ENCODE data around the gene PRDX4. TPM values are rescaled to one million over a fixed set of nuclear protein-coding genes. Genes with fewer than 3 reads are reported as not detected.
"Not testable (repeated sequence)": the region's sequence is repeated elsewhere in the genome, so short reads cannot be mapped to it uniquely, and the experiment has no call there.

The PRDX4 gene
- total RNA-seq, 1 donor from 2014 or later: 53.4 TPM

DNA sequence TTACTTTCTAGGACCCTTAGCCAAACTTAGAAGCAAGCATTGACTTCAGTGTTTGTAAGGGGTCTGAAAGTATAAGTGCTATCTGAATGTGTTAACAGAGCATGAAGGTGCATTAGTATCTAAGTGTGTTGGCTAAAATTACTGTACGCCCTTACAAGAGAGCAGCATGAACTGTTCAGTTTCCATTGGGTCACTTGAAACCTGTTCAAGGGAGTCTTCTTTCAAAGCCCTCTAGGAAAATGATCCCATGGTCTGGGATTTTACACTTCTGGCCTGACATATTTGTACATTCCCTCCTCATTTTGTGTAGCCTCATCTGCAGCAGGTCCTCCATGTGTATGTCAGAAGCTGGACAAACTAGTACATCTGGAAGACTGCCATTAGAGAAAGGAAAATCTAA lies 3.2 kb downstream of the PRDX4 start:
- FAIRE-seq: no peak
- DNase-seq (ENCODE audit: low spot score in 2 of 2): no peak

DNA sequence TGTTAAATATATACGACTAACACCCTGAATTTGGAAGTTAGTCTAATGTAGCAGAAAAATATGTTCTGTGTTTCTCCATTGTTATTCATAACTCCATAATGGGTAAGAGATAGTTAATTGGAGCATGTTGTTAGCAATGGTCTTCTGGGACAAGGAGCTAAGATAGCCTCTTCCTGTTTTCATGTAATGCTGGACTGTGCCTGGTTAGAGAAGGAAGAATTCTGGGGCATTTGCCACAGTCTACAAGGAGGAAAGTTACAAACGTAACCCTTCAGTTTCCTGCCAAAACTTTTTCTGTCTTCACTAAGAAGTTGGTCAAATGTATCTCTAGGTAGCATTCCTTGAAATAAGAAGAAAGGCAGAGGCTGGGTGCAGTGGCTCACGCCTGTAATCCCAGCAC lies 5.8 kb downstream of the PRDX4 start:
- DNase-seq (ENCODE audit: low spot score in 2 of 2) (no peak), FAIRE-seq (no peak)

DNA sequence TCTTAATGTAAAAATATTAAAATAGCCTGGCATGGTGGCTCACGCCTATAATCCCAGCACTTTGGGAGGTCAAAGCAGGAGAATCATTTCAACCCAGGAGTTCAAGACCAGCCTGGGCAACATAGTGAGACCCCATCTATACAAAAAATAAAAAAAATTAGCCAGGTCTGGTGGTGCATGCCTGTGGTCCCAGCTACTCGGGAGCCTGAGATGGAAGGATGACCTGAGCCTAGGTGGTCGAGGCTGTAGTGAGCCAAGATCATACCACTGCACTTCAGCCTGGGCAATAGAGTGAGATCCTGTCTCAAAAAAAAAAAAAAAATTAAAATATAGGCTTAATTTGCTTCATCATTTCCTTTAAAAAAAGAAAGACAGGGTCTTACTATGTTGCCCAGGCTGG lies 9.2 kb downstream of the PRDX4 start:
- not testable (repeated sequence) for DNase-seq (ENCODE audit: low spot score in 2 of 2); FAIRE-seq

DNA sequence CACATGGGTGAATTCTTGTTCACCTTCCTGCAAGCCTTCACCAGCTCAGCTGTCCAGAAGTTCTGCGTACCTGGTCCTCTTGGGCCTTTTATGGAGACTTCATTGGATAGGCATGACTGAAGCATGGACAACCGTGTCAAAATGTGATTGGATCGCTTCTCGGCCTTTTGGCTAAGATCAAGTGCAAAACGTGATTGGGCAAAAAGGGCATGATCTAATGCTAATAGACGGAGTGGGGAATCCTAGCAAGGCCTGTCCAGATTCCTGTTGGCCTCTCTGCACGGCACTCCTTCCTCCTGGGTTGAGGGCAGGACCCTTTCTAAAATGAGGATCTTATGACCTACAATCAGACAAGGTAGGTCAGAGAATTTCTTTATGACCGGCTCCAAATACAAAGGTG lies 24.9 kb downstream of the PRDX4 start:
- DNase-seq (ENCODE audit: low spot score in 2 of 2) (no peak), FAIRE-seq (no peak)

GRCh38 chrX:23694606-23695005 lies 27.3 kb downstream of the PRDX4 start:
- no peak for FAIRE-seq
- DNase-seq (ENCODE audit: low spot score in 2 of 2): peak; percentile 37 to 46

DNA sequence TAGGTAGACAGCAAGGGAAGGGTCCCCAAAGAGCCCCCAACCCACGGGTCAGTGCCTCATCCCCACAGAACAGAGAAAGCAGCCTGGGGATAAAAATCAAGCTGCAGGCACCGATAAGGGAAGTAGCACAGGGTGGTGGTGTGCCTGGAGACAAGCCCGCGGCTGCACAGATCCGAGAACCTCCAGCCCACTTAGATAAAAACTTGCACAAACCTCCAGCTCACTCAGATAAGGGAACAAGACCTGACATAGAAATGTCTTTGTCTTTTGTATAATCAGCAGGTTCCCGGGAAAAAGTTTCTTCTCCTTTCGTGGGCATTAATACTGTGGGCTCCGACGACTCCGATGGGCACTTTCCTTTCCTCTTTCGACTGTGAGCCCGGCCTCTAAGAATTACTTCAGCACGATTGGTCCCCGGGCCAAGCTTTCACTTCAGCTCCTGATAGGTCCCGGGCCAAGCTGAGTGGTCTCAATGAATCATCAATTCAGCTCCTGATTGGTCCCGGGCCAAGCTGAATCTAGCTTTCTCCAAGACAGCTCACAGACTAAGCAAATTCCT lies 32.4 kb downstream of the PRDX4 start:
- DNase-seq (ENCODE audit: low spot score in 2 of 2) (peak in 1 of 2 donors; percentile 4), FAIRE-seq (no peak)

DNA sequence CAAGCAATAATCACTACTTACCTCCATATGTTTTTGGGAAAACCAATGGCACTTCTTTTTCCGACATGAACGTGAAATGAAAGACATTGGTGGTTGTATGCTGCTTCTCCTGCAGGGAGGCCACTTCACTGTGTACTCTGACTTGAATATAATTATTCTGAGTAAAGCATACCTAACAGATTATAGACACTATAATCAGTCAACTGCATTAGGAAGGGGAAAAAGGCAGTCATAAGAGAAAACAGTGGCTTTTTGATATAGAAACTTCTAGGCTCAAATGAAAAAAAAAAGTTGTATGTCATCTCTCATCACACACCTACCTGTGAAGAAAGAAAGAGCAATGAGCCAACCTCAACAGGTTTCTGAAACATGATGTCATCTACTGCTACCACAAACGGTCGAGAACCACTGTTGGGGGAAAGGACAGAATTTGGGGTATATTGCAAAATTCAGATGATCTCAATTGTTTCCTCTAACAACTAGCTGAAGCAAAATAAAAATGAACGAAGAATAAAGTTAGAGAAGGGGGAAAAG lies 37.4 kb downstream of the PRDX4 start:
- DNase-seq (ENCODE audit: low spot score in 2 of 2) (no peak), FAIRE-seq (no peak)

DNA sequence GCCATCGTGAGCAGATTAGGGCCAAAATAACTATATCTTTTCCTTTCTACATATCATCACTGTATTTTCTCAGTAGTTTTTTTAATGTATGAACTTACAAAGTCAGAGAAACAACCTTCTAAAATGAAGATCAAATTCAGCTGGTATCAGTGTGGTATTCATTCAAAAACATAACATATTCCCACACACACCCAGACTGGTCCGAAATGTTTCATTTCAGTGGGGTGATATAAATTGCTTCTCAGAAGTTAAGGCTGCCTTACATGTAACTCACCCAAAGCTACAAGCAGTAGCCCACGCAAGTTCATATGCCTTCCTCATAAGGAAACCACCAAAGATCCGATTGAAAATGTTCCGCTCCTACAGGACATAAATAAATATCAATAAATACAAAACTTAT lies 37.9 kb downstream of the PRDX4 start:
- no peak for DNase-seq (ENCODE audit: low spot score in 2 of 2)
- no peak for FAIRE-seq

- FAIRE-seq: no peak
- no peak for DNase-seq (ENCODE audit: low spot score in 2 of 2)
Observed at GRCh38 chrX:23720117-23720677, 52.9 kb downstream of the PRDX4 start.

- no peak for DNase-seq (ENCODE audit: low spot score in 2 of 2)
- FAIRE-seq: no peak
Observed at GRCh38 chrX:23726191-23726590, 58.9 kb downstream of the PRDX4 start.

- FAIRE-seq (no peak), DNase-seq (ENCODE audit: low spot score in 2 of 2) (no peak)
Observed at GRCh38 chrX:23727206-23727605, 59.9 kb downstream of the PRDX4 start.

GRCh38 chrX:23729214-23729613 lies 61.9 kb downstream of the PRDX4 start:
- FAIRE-seq (no peak), DNase-seq (ENCODE audit: low spot score in 2 of 2) (no peak)

DNA sequence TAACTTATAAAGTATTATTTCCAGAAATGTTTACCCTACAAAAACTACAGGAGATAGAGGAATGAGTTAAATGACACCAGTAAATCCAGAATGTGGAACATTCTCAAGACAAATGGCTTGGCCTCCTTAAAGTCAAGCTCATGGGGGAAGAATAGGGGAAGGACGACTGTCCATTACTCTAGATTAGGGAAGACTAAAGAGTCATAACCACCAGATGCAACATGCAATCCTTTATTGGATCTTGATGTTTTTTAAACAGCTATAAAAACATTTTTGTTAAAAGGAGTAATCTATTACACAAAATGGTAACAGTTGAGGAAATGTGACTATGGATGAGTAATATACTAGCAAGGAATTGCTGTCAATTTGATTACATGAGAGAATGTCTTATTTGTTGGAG lies 64.7 kb downstream of the PRDX4 start:
- FAIRE-seq (no peak), DNase-seq (ENCODE audit: low spot score in 2 of 2) (no peak)

DNA sequence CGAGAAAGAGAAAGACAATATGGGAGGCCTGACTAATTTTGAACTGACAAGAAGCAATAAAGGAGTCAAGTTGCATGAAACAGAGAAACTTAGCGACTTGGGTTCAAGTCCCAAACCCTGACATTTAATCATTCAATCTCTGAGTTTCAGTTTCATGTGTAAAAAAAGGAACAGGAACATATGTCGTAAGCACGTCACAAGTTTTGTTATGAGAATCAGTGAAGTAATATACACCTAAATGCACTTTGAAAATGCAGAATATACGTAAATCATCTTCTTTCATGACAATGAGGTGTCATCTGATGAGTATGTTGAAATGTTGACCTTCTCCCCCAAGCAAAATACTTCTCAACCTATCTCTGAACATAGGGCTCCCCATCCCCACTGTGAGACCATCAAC lies 65.4 kb downstream of the PRDX4 start:
- no peak for DNase-seq (ENCODE audit: low spot score in 2 of 2)
- FAIRE-seq: no peak

Other genes with a start within 250 kb of the PRDX4 start
- 22.0 TPM for gene ACOT9, start 75.8 kb downstream of the PRDX4 start, total RNA-seq
- gene SAT1, start 115.7 kb downstream of the PRDX4 start, total RNA-seq: 42.8 TPM
- 27.7 TPM for gene APOO, start 240.4 kb downstream of the PRDX4 start, total RNA-seq
- 0.82 TPM for gene CXorf58, start 240.5 kb downstream of the PRDX4 start, total RNA-seq

Data from frontal cortex (tissue), 4 donors.